ENCODE data around the gene BMX. TPM values are rescaled to one million over a fixed set of nuclear protein-coding genes. Genes with fewer than 3 reads are reported as not detected.

Gene BMX
- total and polyA plus RNA-seq, 9 of the 15 experiments (the other 6 are each of a cell fraction or from before 2014, with no cell fraction given): 0.45 to 4.2 (median 1.8) TPM

- TF ChIP-seq E2F4 (CRISPR knock-in tag; IDR thresholded peaks at IDR 0.05; ENCODE audit: low read depth): no peak
- no peak for TF ChIP-seq ZNF23 (CRISPR knock-in tag; IDR thresholded peaks at IDR 0.05)
- TF ChIP-seq EP400 (IDR thresholded peaks at IDR 0.05): 0 out of 2 replicates have a peak, but pooled peaks have one; percentile 26
- TF ChIP-seq, protein P1, sequence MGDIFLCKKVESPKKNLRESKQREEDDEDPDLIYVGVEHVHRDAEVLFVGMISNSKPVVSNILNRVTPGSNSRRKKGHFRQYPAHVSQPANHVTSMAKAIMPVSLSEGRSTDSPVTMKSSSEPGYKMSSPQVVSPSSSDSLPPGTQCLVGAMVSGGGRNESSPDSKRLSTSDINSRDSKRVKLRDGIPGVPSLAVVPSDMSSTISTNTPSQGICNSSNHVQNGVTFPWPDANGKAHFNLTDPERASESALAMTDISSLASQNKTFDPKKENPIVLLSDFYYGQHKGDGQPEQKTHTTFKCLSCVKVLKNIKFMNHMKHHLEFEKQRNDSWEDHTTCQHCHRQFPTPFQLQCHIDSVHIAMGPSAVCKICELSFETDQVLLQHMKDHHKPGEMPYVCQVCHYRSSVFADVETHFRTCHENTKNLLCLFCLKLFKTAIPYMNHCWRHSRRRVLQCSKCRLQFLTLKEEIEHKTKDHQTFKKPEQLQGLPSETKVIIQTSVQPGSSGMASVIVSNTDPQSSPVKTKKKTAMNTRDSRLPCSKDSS (IDR thresholded peaks at IDR 0.05; ENCODE audit: low read depth, partially characterized antibody): no peak
- no peak for TF ChIP-seq NEUROD1 (IDR thresholded peaks at IDR 0.05; ENCODE audit: borderline replicate concordance, low read depth, low read length, partially characterized antibody)
- TF ChIP-seq, protein P2, sequence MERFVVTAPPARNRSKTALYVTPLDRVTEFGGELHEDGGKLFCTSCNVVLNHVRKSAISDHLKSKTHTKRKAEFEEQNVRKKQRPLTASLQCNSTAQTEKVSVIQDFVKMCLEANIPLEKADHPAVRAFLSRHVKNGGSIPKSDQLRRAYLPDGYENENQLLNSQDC (CRISPR knock-in tag; IDR thresholded peaks at IDR 0.05): no peak
- no peak for TF ChIP-seq ELK3 (CRISPR knock-in tag; IDR thresholded peaks at IDR 0.05)
- TF ChIP-seq ZNF197 (CRISPR knock-in tag; IDR thresholded peaks at IDR 0.05; ENCODE audit: low read depth): no peak
- TF ChIP-seq TEAD2 (tag; IDR thresholded peaks at IDR 0.05): no peak
- TF ChIP-seq MXI1 (IDR thresholded peaks at IDR 0.05; ENCODE audit: low read depth, low read length): no peak
- TF ChIP-seq, protein P3, sequence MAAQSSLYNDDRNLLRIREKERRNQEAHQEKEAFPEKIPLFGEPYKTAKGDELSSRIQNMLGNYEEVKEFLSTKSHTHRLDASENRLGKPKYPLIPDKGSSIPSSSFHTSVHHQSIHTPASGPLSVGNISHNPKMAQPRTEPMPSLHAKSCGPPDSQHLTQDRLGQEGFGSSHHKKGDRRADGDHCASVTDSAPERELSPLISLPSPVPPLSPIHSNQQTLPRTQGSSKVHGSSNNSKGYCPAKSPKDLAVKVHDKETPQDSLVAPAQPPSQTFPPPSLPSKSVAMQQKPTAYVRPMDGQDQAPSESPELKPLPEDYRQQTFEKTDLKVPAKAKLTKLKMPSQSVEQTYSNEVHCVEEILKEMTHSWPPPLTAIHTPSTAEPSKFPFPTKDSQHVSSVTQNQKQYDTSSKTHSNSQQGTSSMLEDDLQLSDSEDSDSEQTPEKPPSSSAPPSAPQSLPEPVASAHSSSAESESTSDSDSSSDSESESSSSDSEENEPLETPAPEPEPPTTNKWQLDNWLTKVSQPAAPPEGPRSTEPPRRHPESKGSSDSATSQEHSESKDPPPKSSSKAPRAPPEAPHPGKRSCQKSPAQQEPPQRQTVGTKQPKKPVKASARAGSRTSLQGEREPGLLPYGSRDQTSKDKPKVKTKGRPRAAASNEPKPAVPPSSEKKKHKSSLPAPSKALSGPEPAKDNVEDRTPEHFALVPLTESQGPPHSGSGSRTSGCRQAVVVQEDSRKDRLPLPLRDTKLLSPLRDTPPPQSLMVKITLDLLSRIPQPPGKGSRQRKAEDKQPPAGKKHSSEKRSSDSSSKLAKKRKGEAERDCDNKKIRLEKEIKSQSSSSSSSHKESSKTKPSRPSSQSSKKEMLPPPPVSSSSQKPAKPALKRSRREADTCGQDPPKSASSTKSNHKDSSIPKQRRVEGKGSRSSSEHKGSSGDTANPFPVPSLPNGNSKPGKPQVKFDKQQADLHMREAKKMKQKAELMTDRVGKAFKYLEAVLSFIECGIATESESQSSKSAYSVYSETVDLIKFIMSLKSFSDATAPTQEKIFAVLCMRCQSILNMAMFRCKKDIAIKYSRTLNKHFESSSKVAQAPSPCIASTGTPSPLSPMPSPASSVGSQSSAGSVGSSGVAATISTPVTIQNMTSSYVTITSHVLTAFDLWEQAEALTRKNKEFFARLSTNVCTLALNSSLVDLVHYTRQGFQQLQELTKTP (IDR thresholded peaks at IDR 0.05; ENCODE audit: low read depth in 1 of 2, partially characterized antibody in 2 of 2): peak in 1 of 2 experiments; percentile 45
- TF ChIP-seq ZNF766 (CRISPR knock-in tag; conservative IDR thresholded peaks at IDR 0.05): peak; percentile 72; the same call in 1 of the 2 replicates
- TF ChIP-seq ARHGAP35 (IDR thresholded peaks at IDR 0.05; ENCODE audit: partially characterized antibody): no peak
- TF ChIP-seq PTTG1 (tag; IDR thresholded peaks at IDR 0.05; ENCODE audit: low read depth): no peak
- TF ChIP-seq DDX20 (tag; IDR thresholded peaks at IDR 0.05; ENCODE audit: low read depth): no peak
- TF ChIP-seq ATF2 (CRISPR knock-in tag; IDR thresholded peaks at IDR 0.05): no peak
- no peak for TF ChIP-seq TFAM (CRISPR knock-in tag; conservative IDR thresholded peaks at IDR 0.05)
Measured at GRCh38 chrX:15515931-15516330, 15.3 kb downstream of the BMX start (continued).
